ENCODE results near the gene TBC1D19. TPM values are rescaled to one million over a fixed set of nuclear protein-coding genes. Genes with fewer than 3 reads are reported as not detected.

Gene TBC1D19
- total RNA-seq (ENCODE audit: low replicate concordance) = 11.8 and 16.5 TPM in 2 replicates

GRCh38 chr4:26583865-26584652 is at the start of gene TBC1D19:
Gene TBC1D19, plus strand, starts transcription at chr4:26584084. Its CDS starts 110 bp downstream, at chr4:26584194.

Other genes starting within 250 kb of the TBC1D19 start
- gene CCKAR, start 93.6 kb upstream of the TBC1D19 start, total RNA-seq (ENCODE audit: low replicate concordance) = under 0.01 TPM in 1 of 2 replicates, not detected in the other